NAMALWA (cell line): Measurements from ENCODE around the gene NEDD9.

ENCODE experiments used
- DNase-seq: peaks from one replicate; pipeline ENCODE4 v3.0.0-alpha.2; 2015; ENCODE audit warnings: low spot score

NEDD9 gene

DNA sequence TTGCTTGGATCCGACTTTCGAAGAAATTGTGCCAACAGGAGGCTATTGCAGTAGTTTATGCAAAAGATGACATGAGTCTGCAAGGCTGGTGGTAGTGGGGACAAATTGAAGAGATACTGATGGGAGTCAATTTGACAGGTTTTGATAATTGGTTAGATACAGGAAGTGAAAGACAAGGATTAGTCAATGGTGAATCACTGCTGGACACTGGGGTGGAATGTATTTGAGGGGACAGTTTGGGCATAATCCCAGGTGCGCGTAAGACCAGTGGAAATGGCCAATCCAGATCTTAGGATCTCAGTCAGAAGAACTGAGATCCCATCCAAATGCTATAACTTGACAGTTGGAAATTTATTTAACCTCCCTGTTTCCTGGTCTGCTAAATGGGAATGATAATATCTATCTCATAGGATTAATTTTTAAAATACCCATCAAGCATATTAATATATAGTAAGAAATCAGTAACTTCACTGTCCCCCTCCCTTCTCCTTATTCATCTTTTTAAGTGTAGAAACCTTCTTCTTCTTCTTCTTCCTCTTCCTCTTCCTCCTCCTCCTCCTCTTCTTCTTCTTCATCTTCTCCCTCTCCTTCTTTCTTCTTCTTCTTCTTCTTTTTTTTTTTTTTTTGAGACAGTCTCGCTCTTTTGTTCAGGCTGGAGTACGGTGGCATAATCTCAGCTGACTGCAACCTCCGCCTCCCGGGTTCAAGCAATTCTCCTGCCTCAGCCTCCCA is 90.0 kb downstream of the NEDD9 start:
- DNase-seq = no peak

DNA sequence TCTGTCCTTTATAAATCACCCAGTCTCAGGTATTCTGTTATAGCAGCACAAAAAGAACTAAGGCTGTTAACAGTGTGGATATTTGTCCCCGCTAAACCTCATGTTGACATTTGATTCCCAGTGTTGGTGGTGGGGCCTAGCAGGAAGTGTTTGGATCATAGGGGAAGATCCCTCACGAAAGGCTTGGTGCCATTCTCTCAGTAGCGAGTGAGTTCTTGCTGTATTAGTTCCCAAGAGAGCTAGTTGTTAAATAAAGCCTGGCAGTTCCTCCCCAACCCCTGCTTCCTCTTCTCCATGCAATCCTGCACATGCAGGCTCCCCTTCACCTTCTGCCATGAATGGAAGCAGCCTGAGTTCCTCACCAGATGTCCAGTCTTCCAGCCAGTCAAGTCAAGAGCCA is 91.2 kb downstream of the NEDD9 start:
- no peak for DNase-seq

- no peak for DNase-seq
Measured at GRCh38 chr6:11140056-11140455, 92.4 kb downstream of the NEDD9 start.

- DNase-seq = no peak
Measured at GRCh38 chr6:11139051-11139960, 93.2 kb downstream of the NEDD9 start.

GRCh38 chr6:11136809-11137208 is 95.7 kb downstream of the NEDD9 start:
- no peak for DNase-seq
